ENCODE measurements around the gene ABCC1.

GRCh38 chr16:16037521-16037920 lies 88.1 kb downstream of the ABCC1 start:
- no peak for TF ChIP-seq CTCF (IDR thresholded peaks at IDR 0.05; ENCODE audit: low read depth, low read length)
- TF ChIP-seq POLR2A (IDR thresholded peaks at IDR 0.05; ENCODE audit: extremely low read depth, insufficient read length) = no peak
